LNCaP clone FGC (cell line): Measurements from ENCODE around the gene CBX4.

ENCODE experiments used
- DNase-seq: peaks from one replicate; pipeline ENCODE4 v3.0.0-alpha.2; 2011; ENCODE audit warnings: low read depth
- H3K4me3 ChIP-seq: 2 replicates; pipeline ENCODE4 v1.5.1; 2011; ENCODE audit warnings: mild to moderate bottlenecking, low read depth, low read length, control low read depth
- TF ChIP-seq, protein P1 (sequence below): IDR thresholded peaks from 2 replicates; pipeline ENCODE4 v1.5.1; 2012; ENCODE audit warnings: mild to moderate bottlenecking; ENCODE audit not compliant: control insufficient read depth, insufficient read depth; ENCODE audit errors: extremely low read depth

CBX4 gene

DNA sequence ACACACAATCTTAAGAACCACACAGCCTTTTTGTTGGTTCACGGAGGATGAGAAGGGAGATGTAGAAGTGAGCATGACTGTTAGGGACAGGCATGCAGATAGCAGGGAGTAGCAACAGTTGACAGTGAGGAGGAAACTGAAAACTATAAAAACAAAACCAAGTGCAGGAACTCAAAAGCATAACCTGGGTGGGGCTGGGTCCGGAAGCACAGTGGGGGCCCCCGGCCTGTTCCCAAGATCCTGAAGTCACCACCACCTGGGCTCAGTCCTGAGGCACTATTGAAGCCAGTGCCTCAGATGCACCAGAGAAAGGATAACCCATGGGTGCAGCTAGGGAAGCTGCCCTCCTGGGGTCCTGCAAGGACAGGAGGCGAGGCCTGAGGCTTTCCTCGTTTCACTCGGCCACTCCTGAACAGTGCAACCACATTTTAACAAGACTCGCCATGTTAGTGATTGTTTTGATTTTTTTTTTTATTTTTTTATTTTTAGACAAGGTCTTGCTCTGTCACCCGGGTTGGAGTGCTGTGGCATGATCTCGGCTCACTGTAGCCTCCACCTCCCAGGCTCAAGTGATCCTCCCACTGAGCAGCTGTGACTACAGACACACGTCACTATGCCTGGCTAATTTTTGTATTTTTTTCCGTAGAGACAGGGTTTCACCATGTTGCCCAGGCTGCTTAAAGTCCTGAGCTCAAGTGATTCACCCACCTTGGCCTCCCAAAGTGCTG lies 27.7 kb upstream of the CBX4 start:
- TF ChIP-seq, protein P1, sequence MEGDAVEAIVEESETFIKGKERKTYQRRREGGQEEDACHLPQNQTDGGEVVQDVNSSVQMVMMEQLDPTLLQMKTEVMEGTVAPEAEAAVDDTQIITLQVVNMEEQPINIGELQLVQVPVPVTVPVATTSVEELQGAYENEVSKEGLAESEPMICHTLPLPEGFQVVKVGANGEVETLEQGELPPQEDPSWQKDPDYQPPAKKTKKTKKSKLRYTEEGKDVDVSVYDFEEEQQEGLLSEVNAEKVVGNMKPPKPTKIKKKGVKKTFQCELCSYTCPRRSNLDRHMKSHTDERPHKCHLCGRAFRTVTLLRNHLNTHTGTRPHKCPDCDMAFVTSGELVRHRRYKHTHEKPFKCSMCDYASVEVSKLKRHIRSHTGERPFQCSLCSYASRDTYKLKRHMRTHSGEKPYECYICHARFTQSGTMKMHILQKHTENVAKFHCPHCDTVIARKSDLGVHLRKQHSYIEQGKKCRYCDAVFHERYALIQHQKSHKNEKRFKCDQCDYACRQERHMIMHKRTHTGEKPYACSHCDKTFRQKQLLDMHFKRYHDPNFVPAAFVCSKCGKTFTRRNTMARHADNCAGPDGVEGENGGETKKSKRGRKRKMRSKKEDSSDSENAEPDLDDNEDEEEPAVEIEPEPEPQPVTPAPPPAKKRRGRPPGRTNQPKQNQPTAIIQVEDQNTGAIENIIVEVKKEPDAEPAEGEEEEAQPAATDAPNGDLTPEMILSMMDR = no peak
- no peak for DNase-seq
- H3K4me3 ChIP-seq = no peak overlapping the region

- TF ChIP-seq, protein P1 = no peak
- no peak for DNase-seq
Measured at GRCh38 chr17:79865351-79866210, 26.3 kb upstream of the CBX4 start.

GRCh38 chr17:79864617-79865250 lies 25.5 kb upstream of the CBX4 start:
- DNase-seq = no peak
- TF ChIP-seq, protein P1 = no peak
- no peak overlapping the region for H3K4me3 ChIP-seq

More at GRCh38 chr17:79865351-79866210, 26.3 kb upstream of the CBX4 start:
- no peak overlapping the region for H3K4me3 ChIP-seq

DNA sequence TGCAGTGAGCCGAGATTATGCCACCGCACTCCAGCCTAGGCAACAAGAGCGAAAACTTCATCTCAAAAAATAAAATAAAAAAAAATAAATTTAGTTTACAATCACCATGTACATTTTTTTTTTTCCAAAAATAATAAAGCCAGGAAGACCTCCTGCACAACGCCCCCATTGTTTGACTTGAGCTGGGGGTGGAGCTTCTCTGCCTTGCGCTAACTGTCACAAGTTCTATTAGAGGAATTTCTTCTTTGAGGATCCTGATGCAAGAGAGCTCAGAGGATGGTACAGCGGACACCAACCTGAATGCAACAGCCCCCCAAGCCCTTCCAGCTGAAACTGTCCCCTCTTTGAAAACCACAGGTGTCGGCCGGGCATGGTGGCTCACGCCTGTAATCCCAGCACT lies 24.9 kb upstream of the CBX4 start:
- TF ChIP-seq, protein P1 = no peak
- no peak overlapping the region for H3K4me3 ChIP-seq
- DNase-seq = no peak

DNA sequence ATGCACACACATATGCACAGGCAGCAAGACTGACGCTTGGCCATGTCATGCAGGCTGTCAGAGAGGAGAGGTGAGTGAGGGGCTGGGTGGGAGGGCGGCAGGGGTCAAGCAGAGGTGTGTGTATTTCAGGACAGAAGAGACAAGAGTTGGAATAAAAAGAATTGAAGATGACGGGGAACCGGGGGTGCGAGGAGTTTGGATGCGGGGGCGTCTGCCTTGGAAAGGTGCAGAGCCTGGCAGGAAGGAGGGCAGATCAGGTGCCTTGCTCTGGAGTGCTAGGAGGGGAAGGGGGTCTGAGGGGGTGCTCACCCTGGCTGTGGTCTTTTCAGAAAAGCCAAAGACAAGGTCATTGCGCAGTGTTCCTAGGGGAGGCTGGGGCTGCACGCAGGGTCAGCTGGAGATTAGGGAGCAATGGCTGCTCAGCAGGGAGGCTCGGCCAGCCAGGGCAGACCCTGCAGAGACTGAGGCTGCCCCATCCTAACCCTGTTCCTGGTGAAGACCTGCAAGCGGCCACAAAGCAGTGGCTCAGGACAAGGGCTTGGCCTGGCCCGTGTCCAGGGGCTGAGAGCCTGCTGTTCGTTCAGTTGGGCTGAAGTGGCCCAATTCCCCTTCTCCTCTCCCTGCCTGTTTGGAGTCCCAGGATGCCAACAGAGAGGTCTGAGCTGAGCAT lies 23.7 kb upstream of the CBX4 start:
- H3K4me3 ChIP-seq = no peak overlapping the region
- TF ChIP-seq, protein P1 = no peak
- DNase-seq = no peak

- no peak for DNase-seq
- H3K4me3 ChIP-seq = no peak overlapping the region
- TF ChIP-seq, protein P1 = no peak
Measured at GRCh38 chr17:79862238-79862637, 23.0 kb upstream of the CBX4 start.
